Neural progenitor cell (in vitro differentiated cells): ENCODE results near the gene TBXA2R.

Experiments
- EZH2phosphoT487 ChIP-seq: fragments of 200-600 bp; sonication (generic); IDR thresholded peaks from 2 replicates; pipeline ENCODE4 v1.6.1; 2017; ENCODE audit warnings: antibody characterized with exemption
- TF ChIP-seq, protein P1 (sequence below): fragments of 200-600 bp; sonication (generic); IDR thresholded peaks from 2 replicates; pipeline ENCODE4 v1.5.1; 2017; ENCODE audit warnings: antibody characterized with exemption, mild to moderate bottlenecking

DNA sequence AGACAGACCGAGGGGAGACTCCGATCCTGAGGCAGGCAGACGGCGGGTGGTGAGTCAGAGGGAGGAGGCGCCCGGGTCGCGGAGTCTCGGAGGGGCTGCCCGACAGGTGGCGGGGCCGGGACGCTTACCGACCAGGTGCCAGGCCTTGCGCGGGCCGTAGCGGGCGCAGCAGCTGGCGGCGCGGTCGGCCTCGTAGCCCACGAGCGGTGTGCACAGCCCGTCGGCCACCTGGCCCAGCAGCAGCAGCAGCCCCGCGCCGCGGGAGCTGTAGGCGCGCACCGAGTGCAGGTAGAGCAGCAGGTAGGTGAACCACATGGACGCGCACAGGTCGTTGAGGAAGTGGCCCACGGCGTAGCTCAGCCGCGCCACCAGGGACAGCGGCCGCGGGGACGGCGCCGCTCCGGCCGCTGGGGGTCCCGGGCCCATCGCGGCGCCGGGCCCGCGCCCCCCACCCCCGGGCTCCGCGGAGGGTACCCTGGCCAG is 49.7 kb downstream of the TBXA2R start:
- TF ChIP-seq, protein P1, sequence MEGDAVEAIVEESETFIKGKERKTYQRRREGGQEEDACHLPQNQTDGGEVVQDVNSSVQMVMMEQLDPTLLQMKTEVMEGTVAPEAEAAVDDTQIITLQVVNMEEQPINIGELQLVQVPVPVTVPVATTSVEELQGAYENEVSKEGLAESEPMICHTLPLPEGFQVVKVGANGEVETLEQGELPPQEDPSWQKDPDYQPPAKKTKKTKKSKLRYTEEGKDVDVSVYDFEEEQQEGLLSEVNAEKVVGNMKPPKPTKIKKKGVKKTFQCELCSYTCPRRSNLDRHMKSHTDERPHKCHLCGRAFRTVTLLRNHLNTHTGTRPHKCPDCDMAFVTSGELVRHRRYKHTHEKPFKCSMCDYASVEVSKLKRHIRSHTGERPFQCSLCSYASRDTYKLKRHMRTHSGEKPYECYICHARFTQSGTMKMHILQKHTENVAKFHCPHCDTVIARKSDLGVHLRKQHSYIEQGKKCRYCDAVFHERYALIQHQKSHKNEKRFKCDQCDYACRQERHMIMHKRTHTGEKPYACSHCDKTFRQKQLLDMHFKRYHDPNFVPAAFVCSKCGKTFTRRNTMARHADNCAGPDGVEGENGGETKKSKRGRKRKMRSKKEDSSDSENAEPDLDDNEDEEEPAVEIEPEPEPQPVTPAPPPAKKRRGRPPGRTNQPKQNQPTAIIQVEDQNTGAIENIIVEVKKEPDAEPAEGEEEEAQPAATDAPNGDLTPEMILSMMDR, result no peak
- no peak for TF ChIP-seq EZH2phosphoT487
